ENCODE data around the gene TBC1D2B. TPM values are rescaled to one million over a fixed set of nuclear protein-coding genes. Genes with fewer than 3 reads are reported as not detected.

Gene TBC1D2B
- polyA plus RNA-seq, 1 donor (not counting 4 experiments of a cell fraction or from before 2014, with no cell fraction given), result 27.0 TPM

GRCh38 chr15:78111788-78112187 is 34.3 kb upstream of the TBC1D2B start:
- Histone ChIP-seq H3K27me3 (ENCODE audit: control insufficient read depth, extremely low read depth, insufficient read depth, low read length) (no peaks in the 10 kb centered on the region), H3K9me3 (ENCODE audit: control insufficient read depth, low read depth, low read length) (no peaks in the 10 kb centered on the region), H3K4me1 (ENCODE audit: control insufficient read depth, extremely low read depth, insufficient read depth, low read length) (no peaks in the 10 kb centered on the region), H3K79me2 (ENCODE audit: control insufficient read depth, insufficient read depth, low read length) (no peaks in the 10 kb centered on the region), H4K20me1 (ENCODE audit: control insufficient read depth, extremely low read depth, insufficient read depth, low read length) (no peaks in the 10 kb centered on the region), H3K4me2 (ENCODE audit: control insufficient read depth, extremely low read depth, insufficient read depth, low read depth, low read length) (no peak overlapping the region), H3K27ac (ENCODE audit: control insufficient read depth, insufficient read depth, low read length) (no peak overlapping the region), H3K9me1 (ENCODE audit: control insufficient read depth, extremely low read depth, insufficient read depth, low read length) (no peaks in the 10 kb centered on the region), H3K9ac (ENCODE audit: control insufficient read depth, extremely low read depth, insufficient read depth, low read length) (no peak overlapping the region), H3K36me3 (ENCODE audit: control insufficient read depth in 2 of 2, extremely low read depth in 1 of 2, insufficient read depth in 2 of 2, low read length in 2 of 2) (no peaks in the 10 kb centered on the region), H2AFZ (ENCODE audit: control insufficient read depth, low read length) (no peak overlapping the region), H3K4me3 (ENCODE audit: control insufficient read depth in 2 of 3, extremely low read depth in 1 of 3, insufficient read depth in 2 of 3, low read depth in 1 of 3, low read length in 3 of 3) (no peak overlapping the region)
- TF ChIP-seq EZH2 (IDR thresholded peaks at IDR 0.05; ENCODE audit: low read length), result no peak
- TF ChIP-seq, protein P1, sequence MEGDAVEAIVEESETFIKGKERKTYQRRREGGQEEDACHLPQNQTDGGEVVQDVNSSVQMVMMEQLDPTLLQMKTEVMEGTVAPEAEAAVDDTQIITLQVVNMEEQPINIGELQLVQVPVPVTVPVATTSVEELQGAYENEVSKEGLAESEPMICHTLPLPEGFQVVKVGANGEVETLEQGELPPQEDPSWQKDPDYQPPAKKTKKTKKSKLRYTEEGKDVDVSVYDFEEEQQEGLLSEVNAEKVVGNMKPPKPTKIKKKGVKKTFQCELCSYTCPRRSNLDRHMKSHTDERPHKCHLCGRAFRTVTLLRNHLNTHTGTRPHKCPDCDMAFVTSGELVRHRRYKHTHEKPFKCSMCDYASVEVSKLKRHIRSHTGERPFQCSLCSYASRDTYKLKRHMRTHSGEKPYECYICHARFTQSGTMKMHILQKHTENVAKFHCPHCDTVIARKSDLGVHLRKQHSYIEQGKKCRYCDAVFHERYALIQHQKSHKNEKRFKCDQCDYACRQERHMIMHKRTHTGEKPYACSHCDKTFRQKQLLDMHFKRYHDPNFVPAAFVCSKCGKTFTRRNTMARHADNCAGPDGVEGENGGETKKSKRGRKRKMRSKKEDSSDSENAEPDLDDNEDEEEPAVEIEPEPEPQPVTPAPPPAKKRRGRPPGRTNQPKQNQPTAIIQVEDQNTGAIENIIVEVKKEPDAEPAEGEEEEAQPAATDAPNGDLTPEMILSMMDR (optimal IDR thresholded peaks at IDR 0.05 in 1 of 3, IDR thresholded peaks at IDR 0.05 in 1 of 3, conservative IDR thresholded peaks at IDR 0.05 in 1 of 3; ENCODE audit: extremely low read depth in 1 of 3, insufficient read depth in 2 of 3, low read length in 3 of 3), result no peak
- dilution Hi-C loops (cut with MboI; ENCODE audit: extremely low pct_ligation_motif_present, low sequenced_read_pairs), result no loop called here
- no peak for DNase-seq (ENCODE audit: low read depth, low spot score)
- no peak for FAIRE-seq

- H3K79me2 ChIP-seq (ENCODE audit: control insufficient read depth, insufficient read depth, low read length), result no peaks in the 10 kb centered on the region
- no peaks in the 10 kb centered on the region for H3K9me1 ChIP-seq (ENCODE audit: control insufficient read depth, extremely low read depth, insufficient read depth, low read length)
- no peaks in the 10 kb centered on the region for H3K36me3 ChIP-seq (ENCODE audit: control insufficient read depth in 2 of 2, extremely low read depth in 1 of 2, insufficient read depth in 2 of 2, low read length in 2 of 2)
- FAIRE-seq (no peak), DNase-seq (ENCODE audit: low read depth, low spot score) (no peak)
- no peak overlapping the region for H2AFZ ChIP-seq (ENCODE audit: control insufficient read depth, low read length)
- dilution Hi-C loops (cut with MboI; ENCODE audit: extremely low pct_ligation_motif_present, low sequenced_read_pairs), result no loop called here
- no peak overlapping the region for H3K4me2 ChIP-seq (ENCODE audit: control insufficient read depth, extremely low read depth, insufficient read depth, low read depth, low read length)
- no peaks in the 10 kb centered on the region for H4K20me1 ChIP-seq (ENCODE audit: control insufficient read depth, extremely low read depth, insufficient read depth, low read length)
- no peaks in the 10 kb centered on the region for H3K4me1 ChIP-seq (ENCODE audit: control insufficient read depth, extremely low read depth, insufficient read depth, low read length)
- H3K4me3 ChIP-seq (ENCODE audit: control insufficient read depth in 2 of 3, extremely low read depth in 1 of 3, insufficient read depth in 2 of 3, low read depth in 1 of 3, low read length in 3 of 3), result no peak overlapping the region
- H3K27me3 ChIP-seq (ENCODE audit: control insufficient read depth, extremely low read depth, insufficient read depth, low read length), result no peaks in the 10 kb centered on the region
- H3K27ac ChIP-seq (ENCODE audit: control insufficient read depth, insufficient read depth, low read length), result no peak overlapping the region
- no peak overlapping the region for H3K9ac ChIP-seq (ENCODE audit: control insufficient read depth, extremely low read depth, insufficient read depth, low read length)
- TF ChIP-seq, protein P1 (optimal IDR thresholded peaks at IDR 0.05 in 1 of 3, IDR thresholded peaks at IDR 0.05 in 1 of 3, conservative IDR thresholded peaks at IDR 0.05 in 1 of 3; ENCODE audit: extremely low read depth in 1 of 3, insufficient read depth in 2 of 3, low read length in 3 of 3), result no peak
- no peak for TF ChIP-seq EZH2 (IDR thresholded peaks at IDR 0.05; ENCODE audit: low read length)
- no peaks in the 10 kb centered on the region for H3K9me3 ChIP-seq (ENCODE audit: control insufficient read depth, low read depth, low read length)
Observed at GRCh38 chr15:78110916-78111475, 33.5 kb upstream of the TBC1D2B start.

All from keratinocyte (primary cell).